NCI-H146 treated with DMSO at 0.1 percent for 48 hours (cell line): ENCODE measurements around the gene TRABD2B.

ENCODE experiments used
- DNase-seq: peaks from one replicate; lab custom pipeline; 2025; ENCODE audit not compliant: unreplicated experiment; lab: John Stamatoyannopoulos, UW

Gene TRABD2B

DNA sequence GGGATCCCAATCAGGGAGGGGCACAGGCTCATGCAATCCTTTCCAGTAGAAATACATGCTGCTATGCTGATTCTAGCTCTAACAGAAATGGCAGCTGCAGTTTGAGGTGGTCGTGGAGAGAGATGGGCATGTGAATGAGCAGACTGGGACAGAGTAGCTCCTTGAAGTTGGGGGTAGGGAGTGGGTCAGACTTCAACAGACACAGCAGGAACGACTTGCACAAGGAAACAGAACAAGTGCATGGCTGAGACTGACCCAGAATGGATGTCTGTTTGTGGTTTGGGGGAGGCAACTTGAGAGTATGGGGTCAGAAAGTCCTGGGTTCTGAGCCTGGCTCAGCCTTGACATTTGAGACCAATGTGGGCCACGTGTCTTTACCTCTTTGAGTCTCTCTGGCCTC, 25.1 kb upstream of the TRABD2B start:
- no peak for DNase-seq

DNA sequence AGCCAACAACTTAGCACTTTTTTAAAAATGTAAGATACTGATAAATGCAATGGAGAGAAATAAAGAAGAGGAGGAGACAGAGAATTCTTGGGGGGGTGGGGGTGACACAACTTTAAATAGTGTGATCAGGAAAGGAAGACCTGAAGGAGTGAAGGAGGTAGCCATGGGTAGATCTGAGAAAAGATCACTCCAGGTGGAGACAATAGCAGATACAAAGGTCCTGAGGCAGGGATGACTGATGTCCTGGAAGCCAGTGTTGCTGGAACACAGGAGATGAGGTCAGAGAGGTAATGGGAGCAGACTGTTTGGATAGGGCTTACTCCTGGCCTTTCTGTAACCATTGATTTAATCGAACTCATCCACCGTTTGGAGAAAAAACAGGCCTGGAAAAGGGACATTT, 24.6 kb upstream of the TRABD2B start:
- DNase-seq: no peak

DNA sequence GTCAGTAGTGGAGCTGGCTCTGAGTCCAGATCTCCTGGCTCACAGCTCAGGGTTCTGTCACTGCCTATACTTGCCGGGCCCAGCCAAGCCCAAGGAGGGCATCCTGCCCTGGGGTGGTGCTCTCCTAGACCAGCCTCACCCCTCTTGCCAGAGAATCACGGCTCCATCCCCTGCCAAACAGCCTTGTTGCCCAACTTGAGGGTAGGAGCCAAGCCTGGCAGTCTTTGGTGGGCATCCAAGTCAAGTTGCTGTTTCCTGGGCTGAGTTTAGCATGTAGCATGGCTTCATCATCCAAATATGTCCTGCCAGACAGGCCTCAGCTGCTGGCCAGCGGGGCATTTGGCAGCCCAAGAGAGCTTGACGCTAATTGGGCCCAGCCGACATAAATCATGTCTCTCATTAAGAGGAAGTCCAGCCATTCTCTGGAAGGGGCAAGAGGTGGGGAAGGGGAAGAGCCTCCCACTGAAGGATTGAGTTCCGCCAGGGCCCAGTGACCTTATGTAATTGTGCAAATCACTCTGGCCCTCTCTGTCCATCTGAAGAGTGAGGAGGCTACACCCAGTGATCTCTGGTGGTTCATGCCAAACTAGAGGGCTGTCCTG, 22.6 kb upstream of the TRABD2B start:
- no peak for DNase-seq

DNA sequence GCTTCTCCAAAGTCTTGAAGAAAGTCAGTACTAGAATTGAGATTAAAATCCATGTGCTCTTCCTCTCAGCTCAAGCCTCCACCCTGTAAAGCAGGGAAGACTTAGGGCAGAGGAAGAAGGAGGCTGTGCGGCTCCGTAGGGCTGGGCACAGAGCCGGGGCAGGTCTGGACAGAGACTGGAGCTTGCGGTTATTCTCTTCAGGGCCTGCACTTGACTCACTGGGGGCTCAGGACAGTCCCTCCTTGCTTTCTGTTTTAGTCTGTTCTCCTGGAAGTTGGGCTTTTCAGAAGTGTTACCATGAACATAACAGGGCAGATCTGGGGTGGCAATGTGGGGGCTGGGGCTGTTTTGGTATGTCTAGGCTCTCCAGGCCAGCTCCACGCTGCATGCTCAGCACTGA, 21.6 kb upstream of the TRABD2B start:
- no peak for DNase-seq

DNA sequence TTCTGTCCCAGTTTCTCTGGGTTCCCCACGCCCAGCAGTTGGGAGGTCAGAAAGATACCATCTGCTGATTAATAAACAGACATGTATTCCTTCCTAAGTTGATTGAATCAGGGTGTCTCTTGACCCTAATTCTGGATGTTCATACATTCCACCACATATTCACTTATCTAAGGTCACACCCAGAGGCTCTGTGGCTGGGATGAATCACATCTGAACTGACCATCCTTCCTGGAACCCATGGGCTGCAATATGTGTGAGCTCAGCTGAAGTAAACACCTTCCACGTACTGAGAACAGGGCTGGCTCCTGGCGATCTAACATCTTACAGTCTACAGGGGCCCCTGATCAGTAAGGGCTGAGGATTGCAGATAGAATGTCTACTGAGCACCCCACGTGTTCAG, 20.5 kb upstream of the TRABD2B start:
- no peak for DNase-seq

DNA sequence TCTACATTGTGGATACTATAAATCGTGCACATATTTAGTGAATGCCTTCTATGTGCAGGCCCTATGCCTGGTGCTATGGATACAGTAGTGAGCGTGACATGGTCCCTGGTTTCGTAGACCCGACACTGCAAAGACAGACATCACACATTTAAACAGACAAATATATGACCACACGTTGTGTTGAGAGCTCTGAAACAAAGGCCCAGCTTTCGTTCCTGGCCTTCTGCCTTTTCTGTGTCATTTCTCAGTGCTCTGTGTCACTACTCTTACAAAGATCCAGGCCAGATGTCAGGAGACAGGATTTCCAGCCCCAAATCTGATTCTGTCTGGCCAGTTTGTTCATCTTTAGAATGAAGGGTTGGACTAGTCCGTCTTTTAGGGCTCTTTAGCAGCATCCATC, 19.3 kb upstream of the TRABD2B start:
- no peak for DNase-seq

DNA sequence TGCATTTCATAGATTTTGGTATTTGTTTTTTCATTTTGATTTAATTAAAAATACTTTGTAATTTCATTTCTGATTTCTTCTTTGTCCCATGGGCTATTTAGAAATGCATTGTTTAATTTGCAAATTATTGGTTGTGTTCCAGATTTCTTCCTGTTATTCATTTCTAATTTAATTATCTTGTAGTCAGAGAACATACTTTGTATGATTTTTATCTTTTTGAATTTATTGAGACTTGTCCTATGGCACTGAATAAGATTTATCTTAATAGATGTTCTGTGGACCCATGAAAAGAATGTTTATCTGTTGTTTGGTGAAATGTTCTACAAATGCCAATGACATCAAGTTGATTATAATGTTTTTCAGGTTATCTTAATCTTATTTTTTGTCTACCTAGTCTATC, 16.1 kb upstream of the TRABD2B start:
- DNase-seq: no peak

DNA sequence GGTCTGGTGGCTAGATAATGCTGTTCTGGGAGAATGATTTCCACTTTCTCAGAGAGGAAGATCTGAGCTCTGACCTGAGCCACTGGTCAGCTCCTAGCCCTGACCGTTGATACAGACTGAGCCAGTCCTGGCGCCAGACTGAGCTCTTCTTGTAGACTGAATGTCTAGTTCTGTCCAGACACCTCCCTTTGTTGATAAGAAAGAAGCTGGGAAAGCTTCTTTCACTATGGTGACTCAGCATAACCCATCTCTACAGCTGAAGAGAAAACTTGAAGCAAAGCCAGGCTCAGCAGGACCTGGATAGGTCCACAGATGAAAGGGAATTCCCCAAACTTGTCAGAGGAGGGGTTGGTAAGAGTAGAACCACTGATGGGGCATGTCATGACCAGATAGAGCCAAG, 9.9 kb upstream of the TRABD2B start:
- DNase-seq: no peak

DNA sequence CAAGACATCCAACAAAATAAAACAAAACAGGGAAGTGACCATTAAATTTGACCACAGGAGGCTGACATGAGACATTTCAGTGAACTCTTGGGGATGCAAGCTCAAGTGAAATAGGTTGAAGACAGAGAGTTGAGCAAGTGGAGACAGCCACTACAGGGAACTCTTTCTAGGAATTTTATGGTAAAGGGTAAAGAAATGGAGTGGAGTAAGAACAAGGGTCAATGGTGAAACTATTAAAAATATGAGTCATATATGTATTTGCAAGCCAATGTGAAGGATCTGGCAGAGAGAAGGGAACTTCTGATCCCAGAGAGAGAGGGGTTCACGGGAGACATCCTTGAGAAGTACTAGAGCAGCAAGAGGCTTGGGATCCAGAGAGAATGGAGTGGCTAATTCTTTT, 9.1 kb upstream of the TRABD2B start:
- DNase-seq: no peak

DNA sequence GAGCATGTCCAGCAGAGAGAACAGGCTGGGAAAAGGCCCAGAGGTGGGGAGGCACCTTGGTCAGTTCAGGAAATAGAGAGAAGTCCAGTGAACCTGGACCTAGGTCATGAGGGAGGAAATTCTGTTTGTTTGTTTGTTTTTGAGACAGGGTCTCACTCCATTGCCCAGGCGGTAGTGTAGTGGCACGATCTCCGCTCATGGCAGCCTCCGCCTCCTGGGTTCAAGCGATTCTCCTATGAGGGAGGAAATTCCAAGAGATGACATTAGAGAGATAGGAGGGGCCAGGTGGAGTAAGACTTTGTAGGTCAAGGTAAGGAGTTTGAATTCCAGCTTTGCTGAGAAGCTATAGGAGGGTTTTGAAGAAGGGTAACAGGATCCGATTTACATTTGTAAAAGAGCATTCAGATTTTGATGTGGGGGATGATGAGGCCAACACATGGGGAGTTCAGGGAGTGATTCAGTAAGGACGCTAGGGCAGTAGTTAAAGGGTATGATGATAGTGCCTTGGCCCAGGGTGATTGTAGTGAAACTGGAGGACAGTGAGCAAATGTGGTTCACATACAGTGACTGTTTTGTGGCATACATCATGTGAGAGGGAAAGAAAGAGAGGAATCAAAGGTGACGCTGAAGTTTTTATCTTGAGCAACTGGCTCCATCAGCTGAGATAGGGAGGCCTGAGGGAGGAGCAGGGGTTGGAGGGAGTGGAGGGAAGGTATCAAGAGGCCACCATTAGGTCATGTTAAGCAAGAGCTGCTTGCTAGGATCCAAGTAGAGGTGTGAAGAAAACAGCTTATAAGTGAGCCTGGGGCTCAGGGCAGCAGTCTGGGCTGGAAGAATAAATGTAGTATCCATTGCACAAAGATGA, 8.3 kb upstream of the TRABD2B start:
- no peak for DNase-seq

DNA sequence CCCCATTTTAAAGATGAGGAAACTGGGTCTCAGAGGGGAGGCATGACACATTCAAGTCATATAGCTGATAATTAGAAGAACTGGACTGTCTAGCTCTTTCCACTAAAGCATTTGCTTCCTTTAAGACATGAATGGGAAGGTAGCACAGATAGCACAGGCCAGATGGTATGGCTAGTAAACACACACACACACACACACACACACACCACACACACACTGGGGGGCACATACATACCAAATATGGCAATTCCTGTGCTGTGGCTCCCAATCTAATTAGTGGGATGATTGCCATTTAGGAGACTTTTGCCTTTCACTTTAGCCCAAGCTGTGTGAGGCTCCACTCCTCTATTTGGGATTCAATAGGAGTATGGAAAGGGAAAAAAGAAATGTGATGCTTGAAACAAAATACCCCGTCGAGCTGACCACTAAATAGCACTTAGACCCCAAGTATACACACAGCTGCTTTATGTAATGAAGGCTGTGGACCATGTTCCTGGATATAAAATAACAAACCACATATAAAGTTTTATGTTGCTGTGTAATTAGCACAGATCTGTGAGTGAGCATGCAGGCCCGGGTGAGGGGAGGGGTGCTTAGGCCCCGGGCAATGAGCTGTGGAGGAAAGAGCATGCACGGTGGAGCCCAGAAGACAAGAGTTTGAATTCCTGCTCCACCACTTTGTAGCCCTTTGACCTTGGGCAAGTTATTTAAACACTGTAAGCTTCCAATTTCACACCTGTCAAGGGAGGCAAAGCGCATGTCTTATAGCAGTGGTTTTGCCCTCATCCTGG, 6.8 kb upstream of the TRABD2B start:
- no peak for DNase-seq

DNA sequence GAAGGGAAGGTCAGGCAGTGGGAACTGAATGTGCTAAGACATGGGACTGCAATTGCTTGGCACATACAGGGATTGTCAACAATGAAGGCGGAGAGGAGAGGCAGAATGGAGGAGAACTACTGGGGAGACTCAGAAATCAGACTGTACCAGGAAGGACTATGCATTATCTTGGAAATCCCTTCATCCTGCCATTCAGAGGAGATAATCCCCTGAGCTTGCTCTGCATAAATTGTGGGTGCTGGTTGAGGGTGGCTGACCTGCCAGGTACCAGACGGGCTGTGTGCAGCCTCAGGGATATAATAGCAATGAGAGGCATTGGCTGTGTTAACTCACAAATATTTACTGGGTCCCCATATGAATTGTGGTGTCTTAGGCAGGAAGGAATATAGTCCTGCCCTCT, 5.0 kb upstream of the TRABD2B start:
- no peak for DNase-seq

DNA sequence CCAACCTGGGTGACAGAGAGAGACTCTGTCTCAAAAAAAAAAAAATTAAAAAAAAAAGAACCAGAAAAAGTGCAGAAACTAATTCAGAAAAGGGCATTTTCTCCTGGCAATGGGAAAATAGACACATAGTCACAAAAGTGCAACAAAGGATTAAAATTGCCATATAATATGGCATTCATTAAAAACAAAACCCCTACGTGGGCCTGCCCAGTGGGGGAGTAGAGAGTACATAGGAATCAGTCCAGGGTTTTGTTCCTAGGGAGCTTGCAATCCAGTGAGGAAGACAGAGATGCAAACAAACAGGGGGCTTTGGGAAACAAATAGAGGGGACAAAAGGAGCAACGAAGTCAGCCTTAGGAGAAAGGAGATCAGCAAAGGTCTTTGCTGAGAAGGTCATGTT, 4.5 kb upstream of the TRABD2B start:
- no peak for DNase-seq

DNA sequence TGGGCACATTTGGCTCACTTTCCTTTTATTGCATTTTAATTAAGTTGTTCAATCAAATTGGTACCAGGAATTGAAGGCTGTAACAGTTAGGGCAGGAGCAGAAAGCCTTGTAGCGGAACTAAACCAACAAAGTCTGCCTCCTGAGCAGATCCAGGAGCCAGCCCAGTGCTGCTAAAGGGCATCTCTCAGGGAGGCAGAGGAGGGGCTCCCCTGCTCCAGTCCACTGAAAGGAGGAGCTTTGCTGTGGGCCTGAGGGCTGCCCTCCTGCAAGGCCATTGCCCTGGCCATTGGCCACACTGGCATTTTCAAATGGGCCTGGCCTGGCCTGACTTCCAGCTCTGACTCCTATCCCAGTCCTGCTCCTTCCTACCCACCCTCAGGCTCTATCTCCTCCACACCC, 3.7 kb upstream of the TRABD2B start:
- DNase-seq: no peak

DNA sequence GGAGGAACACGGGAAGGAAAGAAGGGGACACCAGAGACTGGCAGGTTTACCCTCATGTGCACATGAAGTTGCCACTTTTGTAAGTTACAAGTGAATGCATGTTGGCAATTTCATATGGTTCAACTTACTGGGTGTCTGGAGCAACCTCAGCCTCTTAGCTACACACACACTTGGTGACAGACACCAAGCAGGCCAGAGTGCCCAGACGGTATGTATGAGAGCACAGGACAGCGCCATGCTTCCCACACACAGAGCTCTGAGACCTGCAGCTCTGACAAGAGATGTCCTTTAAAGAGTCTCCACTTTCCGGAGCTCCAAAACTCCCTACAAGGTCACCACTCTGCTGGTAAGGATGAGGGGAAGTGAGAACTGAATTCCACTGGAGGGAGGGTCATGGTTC, 1.9 kb upstream of the TRABD2B start:
- DNase-seq: no peak

DNA sequence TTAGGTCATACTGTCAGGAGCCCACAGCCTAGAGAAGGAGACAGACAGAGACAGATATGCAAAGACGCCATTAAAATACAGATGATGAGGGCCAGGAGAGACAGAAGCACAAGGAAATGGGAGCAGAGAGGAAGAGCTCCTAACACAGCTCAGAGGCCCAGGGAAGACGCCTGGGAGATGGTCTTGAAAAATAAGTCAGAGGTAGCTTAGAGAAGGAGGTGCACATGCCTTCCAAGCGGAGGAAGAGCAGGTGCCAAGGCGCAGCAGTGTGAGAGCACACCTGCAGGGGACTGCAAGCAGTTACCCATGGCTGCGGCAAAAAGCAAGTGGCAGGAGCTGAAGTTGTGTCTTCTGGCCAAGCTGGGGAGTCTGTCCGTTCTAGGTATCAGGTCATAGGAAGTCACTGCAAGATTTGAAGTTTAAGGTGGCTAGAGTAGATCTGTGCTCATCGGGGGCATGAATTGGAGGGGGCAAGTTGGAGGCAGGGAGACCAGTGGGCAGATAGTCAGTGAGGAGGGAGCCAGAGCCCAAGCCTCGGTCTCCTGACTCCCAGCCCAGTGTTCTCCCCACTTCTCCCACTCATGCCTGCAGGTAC, 1.3 kb upstream of the TRABD2B start:
- no peak for DNase-seq

DNA sequence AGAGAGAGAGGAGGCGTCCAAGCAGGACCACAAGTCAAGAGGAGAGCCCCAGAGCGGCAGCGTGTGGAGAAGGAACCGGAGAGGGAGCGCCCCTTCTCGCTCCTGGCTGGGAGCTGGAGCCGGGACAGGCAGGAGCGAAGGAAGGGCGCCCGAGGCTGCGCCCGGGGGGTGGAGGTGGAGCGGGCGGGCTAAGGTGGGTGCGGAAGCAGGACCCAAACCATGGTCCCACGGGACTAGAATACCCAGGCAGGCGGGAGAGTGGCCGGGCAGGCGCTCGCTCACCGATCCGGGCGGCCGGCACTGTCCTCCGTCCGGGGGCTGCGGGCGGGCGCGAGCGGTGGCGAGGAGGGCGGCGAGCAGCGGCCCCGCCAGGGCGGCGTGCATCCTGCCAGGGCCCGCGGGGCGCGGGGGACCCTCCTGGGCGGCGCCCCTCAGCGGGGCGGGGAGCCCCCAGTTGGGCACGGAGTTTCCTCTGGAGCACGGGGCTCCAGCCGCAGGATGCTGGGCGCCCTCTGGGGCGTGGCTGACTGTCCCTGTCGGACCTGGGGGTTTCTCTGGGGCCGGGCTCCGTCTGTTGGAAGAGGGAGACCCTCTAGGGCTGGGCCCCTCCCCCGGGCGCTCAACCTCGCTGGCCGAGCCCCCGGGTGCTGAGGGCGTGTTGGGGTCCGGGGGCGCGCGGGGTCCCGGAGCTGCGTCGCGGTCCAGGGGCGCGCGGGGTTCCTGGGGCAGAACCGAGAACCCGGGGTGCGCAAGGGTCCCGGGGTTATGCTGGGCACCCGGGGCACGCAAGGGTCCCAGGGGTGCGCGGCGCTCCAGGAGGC, 569 bp downstream of the TRABD2B start:
- DNase-seq: no peak

DNA sequence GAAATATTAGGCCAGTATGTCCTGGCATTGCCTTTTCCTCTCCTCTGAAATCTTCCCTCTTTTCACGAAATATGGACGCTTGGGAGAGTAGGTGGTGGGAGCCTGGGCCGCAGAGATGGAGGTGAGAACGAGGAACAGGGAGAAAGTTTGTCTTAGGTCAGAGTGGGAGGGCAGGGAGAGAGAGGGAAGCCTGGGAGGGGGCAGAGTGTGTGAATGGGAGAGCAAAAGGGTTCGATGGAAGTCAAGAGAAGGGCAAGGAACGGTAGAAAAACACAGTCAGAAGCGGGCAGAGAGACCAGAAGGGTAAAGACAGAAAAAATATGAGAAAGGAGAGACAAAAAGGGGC, 1.2 kb downstream of the TRABD2B start:
- DNase-seq: no peak

DNA sequence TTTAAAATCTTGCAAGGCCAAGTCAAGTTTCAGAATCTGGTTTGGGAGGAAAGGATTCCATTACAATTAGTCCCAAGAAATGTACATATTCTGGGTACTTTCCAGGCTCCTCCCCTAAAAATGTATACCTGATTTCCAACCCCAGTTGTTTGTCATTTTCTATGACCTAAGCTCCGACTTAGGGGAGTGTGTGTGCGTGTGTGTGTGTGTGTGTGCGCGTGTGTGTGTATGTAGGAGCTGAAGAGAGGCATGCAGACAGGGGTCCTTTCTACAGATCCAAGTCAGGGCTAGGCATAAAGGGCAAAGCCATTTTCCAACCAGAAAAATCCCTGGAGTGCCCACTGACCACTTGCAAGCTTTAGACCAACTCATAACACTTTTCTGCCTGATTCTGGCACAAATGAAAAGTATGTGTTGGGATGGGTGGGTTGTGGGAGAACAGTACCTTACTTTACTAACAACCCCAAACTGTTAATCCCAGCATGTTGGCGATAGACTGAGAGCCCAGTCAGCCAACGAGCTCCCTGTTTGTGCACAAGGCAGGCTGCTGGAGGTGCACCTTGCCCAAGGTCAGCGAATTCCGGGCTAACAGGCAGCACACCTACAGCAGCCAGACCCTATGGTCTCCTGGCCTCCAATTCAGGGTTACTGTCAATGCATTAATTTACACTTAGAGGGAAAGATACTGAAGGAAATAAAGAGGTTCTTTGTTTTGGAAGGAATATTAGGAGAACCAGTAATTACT, 1.7 kb downstream of the TRABD2B start:
- DNase-seq: no peak

DNA sequence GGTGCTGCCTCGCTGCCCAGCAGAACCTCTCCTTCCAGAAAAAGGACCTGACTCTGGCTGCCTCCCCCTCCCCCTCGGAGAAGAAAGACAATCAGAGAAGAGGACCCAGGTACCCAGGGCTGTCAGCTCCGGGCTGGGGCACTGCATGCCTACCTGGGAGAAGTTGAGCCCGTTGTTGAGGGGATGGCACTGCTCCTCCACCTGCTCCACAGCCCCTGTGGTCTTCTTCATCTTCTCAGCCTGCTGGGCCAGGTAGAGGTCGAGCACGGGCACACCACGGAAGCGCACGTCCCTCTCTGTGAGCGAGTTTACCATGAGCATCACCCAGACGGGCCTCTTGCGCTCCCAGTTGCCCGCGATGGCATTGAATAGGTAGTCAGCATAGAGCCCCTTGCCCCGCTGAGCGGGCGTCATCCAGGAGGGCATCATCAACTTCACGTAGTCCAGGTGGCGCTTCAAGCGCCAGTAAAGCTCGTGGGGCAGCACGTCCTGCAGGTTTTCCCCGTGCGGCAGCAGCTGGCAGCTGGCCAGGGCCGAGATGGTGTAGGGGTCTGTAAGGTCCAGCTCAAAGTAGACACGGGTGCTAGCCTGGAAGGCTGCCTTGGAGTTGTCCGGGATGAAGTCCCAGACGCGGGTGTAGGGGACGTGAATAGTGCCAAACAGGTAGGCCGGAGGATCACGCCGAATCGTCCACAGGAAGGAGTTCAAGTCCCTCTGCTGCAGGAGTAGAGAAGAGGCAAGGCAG, 3.1 kb downstream of the TRABD2B start:
- no peak for DNase-seq
